Lower leg skin (tissue), 4 donors: ENCODE results near the gene ZSWIM3. TPM values are rescaled to one million over a fixed set of nuclear protein-coding genes. Genes with fewer than 3 reads are reported as not detected.
"Not testable (repeated sequence)": the region's sequence is repeated elsewhere in the genome, so short reads cannot be mapped to it uniquely, and the experiment has no call there.

Experiments
- DNase-seq, 2 donors: peaks; one replicate each; pipeline ENCODE4 v3.0.0-alpha.2; 2019; ENCODE audit warnings: low spot score in 2 of 2
- H3K4me3 ChIP-seq: fragments of 200-600 bp; sonication (generic); 2 replicates; pipeline ENCODE4 v1.5.1; 2017; ENCODE audit warnings: mild to moderate bottlenecking, low read depth; ENCODE audit not compliant: poor library complexity, severe bottlenecking
- CTCF ChIP-seq, 3 donors: fragments of 450-650 bp; IDR thresholded peaks; one replicate each; pipeline ENCODE4 v1.5.1; 2016; ENCODE audit warnings: antibody characterized with exemption in 3 of 3, mild to moderate bottlenecking in 3 of 3, moderate library complexity in 2 of 3
- POLR2A ChIP-seq, 2 donors: fragments of 450-650 bp; IDR thresholded peaks; one replicate each; pipeline ENCODE4 v1.6.1; 2016 to 2017; ENCODE audit warnings: antibody characterized with exemption in 2 of 2, mild to moderate bottlenecking in 1 of 2, moderate library complexity in 1 of 2
- WGBS, 2 donors: methylation state at CpG; one replicate each; pipeline ENCODE4 v1.1.5; 2018; 5-methylcytosine and 5-hydroxymethylcytosine counted together
- intact Hi-C: fragments of 100-400 bp; cut with DNase I; formaldehyde crosslinking; loops from one replicate; pipeline ENCODE4 v1.15.0; 2023; ENCODE audit warnings: low total_unique reads
- total RNA-seq, 4 donors: library from RNA; depleted of rRNA; stranded (reverse); fragments of >200 nt; gene quantifications; one replicate each; pipeline ENCODE4 v1.1.0, GENCODE V29; 2016

The ZSWIM3 gene
- total RNA-seq, 4 donors from 2014 or later, result 3.7 to 4.6 (median 4.0) TPM

- intact Hi-C loops, result no loop called here
- no peak for TF ChIP-seq POLR2A (IDR thresholded peaks at IDR 0.05)
- no peak for TF ChIP-seq CTCF (IDR thresholded peaks at IDR 0.05)
- H3K4me3 ChIP-seq, result no peak overlapping the region
- WGBS, 2 donors, result 90 to 95% methylated on average over 14 of the region's 14 CpGs
- DNase-seq, result no peak
Measured at GRCh38 chr20:45896641-45897161, 39.3 kb downstream of the ZSWIM3 start.

- 83 to 87% methylated on average over 2 of the region's 2 CpGs for WGBS, 2 donors
- intact Hi-C loops, result no loop called here
- DNase-seq, result no peak
- no peak overlapping the region for H3K4me3 ChIP-seq
- no peak for TF ChIP-seq POLR2A (IDR thresholded peaks at IDR 0.05)
- TF ChIP-seq CTCF (IDR thresholded peaks at IDR 0.05), result no peak
Measured at GRCh38 chr20:45897289-45897688, 39.9 kb downstream of the ZSWIM3 start.

- WGBS, 2 donors, result 92 to 93% methylated on average over 7 of the region's 7 CpGs
- intact Hi-C loops, result no loop called here
Measured at GRCh38 chr20:45897692-45898091, 40.3 kb downstream of the ZSWIM3 start.

GRCh38 chr20:45898285-45898684, 40.9 kb downstream of the ZSWIM3 start:
- DNase-seq, result no peak
- 86 to 88% methylated on average over 12 of the region's 12 CpGs for WGBS, 2 donors
- H3K4me3 ChIP-seq, result no peak overlapping the region
- intact Hi-C loops, result no loop called here
- TF ChIP-seq POLR2A (IDR thresholded peaks at IDR 0.05), result no peak
- no peak for TF ChIP-seq CTCF (IDR thresholded peaks at IDR 0.05)

More at GRCh38 chr20:45897692-45898091, 40.3 kb downstream of the ZSWIM3 start:
- no peak for DNase-seq
- TF ChIP-seq CTCF (IDR thresholded peaks at IDR 0.05), result no peak
- TF ChIP-seq POLR2A (IDR thresholded peaks at IDR 0.05), result no peak
- H3K4me3 ChIP-seq, result no peak overlapping the region

GRCh38 chr20:45899046-45899835, 41.8 kb downstream of the ZSWIM3 start:
- intact Hi-C loops, result no loop called here
- WGBS, 2 donors, result 77 to 86% methylated on average over 13 of the region's 13 CpGs
- DNase-seq, result no peak
- TF ChIP-seq POLR2A (IDR thresholded peaks at IDR 0.05) (no peak), CTCF (IDR thresholded peaks at IDR 0.05) (no peak)
- no peak overlapping the region for H3K4me3 ChIP-seq

GRCh38 chr20:45901332-45901731, 43.9 kb downstream of the ZSWIM3 start:
- intact Hi-C loops, DNase-seq, H3K4me3 ChIP-seq: not testable (repeated sequence)
- WGBS, 2 donors, result 84 to 94% methylated on average over 6 of the region's 6 CpGs
